Measurements from ENCODE around the gene PARVG.
A peak's percentile ranks its signal among the peaks of the same experiment; 100 is the strongest.

Gene PARVG

DNA sequence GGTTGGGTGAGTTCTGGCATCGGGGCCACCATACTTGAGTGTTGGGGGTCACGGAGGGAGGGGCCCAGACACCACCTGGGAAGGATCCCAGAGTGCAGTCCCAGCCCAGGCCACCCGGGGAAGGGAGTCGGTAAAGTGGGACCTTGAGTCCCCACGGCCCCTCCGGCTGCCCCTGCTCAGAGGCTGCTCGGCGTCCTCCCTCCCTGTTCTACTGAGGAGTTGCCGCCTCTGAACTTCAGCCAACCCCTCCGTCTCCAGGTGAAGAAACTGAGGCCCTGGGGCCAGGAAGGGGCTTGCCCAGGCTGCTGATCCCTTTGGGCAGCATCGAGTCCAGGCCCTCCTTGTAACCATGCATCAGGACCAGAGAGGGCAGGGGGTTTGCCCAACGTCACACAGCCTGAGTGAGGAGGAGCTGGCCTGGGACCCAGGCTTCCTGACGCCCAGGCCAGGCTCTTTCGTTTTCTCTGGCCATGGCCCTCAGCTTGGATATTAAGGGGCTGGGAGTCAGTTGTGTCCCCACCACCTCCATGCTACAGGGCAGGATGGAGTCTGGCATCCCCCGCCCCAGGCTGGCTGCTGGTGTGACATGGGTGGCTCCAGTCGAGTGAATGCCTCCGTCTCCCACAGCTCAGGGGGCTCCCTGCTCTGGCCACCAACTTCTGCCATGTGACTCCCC lies 1.3 kb downstream of the PARVG start:
- peak in 1 of 4 experiments; percentile 24 for DNase-seq

GRCh38 chr22:44182588-44183286 lies 2.0 kb downstream of the PARVG start:
- DNase-seq: peak in 1 of 4 experiments; percentile 20

DNA sequence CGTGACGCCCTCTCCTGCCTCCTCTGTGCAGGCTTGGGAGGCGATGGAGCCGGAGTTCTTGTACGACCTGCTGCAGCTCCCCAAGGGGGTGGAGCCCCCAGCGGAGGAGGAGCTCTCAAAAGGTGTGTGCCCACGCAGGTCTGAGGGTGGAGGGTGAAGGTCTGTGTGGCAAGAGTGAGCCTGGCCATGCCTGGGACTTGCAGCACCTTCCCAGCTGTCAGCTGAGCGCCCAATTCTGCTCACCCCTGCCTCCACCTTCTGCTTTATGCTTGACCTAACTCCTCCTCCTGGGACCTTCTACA lies 2.5 kb downstream of the PARVG start:
- no peak for DNase-seq

GRCh38 chr22:44184006-44184405 lies 3.3 kb downstream of the PARVG start:
- DNase-seq: no peak

GRCh38 chr22:44185237-44186120 lies 4.8 kb downstream of the PARVG start:
- DNase-seq: no peak

- DNase-seq: no peak
These were observed 5.4 kb downstream of the PARVG start for GRCh38 chr22:44186121-44186510.

DNA sequence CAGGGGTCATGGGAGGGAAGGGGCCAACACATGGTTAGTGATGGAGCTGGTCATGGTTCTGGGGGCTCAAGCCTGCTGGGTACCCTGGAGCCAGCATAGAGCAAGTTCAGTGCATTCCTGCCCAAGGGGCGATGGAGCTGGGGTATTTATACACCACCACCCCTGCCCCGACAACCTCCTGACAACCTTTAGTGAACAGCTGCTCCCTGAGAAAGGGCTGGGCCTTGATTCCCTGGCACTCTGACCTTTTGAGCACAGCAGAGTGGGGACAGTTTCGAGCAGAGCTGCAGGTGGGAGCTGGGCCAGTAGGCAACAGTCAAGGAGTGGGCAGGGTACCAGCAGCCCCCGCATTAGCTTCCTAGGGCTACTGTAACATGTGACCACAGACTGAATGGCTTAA lies 6.0 kb downstream of the PARVG start:
- no peak for DNase-seq

GRCh38 chr22:44187652-44188230 lies 7.0 kb downstream of the PARVG start:
- DNase-seq: no peak

DNA sequence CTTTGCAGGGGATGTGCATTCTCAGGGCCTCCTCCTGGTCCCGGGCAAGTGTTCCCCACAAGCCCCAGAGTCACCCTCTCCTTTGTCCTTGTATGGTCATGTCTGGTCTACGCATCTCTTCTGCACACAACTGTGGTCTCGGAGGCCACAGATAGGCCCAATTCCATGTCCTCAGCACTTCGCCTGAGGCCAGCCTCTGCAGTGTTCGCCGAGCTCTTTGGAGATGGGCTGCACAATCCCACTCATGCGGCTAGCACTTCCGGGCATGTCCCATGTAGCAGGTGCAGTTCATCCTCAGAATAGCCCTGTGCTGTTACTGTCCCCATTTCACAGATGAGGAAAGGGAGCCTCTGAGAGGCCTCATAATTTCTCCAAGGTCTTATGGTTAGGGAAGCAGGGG lies 7.6 kb downstream of the PARVG start:
- no peak for DNase-seq

GRCh38 chr22:44188986-44189630 lies 8.4 kb downstream of the PARVG start:
- DNase-seq: no peak

GRCh38 chr22:44190381-44190976 lies 9.8 kb downstream of the PARVG start:
- no peak for DNase-seq

- DNase-seq: no peak
These were observed 10.3 kb downstream of the PARVG start for GRCh38 chr22:44191036-44191454.

GRCh38 chr22:44192098-44192815 lies 11.5 kb downstream of the PARVG start:
- DNase-seq: peak in 2 of 4 experiments; percentile 7 to 9

- DNase-seq: no peak
These were observed 12.2 kb downstream of the PARVG start for GRCh38 chr22:44192816-44193534.

- DNase-seq: no peak
These were observed 12.8 kb downstream of the PARVG start for GRCh38 chr22:44193535-44193891.

- no peak for DNase-seq
These were observed 13.8 kb downstream of the PARVG start for GRCh38 chr22:44194569-44194968.

DNA sequence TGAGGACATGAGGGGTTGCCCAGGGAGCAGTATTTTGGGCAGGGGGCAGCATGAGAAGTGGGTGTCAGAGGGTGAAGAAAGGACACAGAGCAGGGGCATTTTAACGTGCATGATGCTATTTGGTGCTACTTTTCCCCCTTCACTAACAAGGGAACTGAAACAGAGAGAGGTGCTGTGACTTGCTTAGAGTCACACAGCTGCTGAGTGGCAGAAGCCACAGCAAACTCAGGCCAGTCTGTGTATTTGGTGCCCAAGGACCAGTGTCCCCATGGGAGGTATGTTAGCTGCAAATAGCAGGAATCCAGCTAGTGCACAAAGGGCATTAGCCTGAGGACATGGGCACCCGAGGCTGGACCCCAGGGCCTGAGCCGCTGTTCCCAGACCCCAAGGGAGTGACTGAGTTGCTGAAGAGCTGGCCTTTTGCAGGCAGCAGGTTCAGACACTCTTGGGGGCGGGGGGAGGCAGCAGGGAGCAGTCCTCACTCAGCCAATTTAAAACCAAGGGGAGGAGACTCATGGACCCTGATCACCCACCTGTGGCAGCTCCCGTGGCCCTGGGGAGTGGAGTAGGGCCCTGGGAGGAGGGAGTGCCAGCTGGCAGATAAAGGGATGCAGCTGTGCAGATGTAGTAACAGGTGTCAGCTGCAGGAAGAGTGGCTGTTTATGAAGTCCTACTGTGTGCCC lies 14.6 kb downstream of the PARVG start:
- no peak for DNase-seq

DNA sequence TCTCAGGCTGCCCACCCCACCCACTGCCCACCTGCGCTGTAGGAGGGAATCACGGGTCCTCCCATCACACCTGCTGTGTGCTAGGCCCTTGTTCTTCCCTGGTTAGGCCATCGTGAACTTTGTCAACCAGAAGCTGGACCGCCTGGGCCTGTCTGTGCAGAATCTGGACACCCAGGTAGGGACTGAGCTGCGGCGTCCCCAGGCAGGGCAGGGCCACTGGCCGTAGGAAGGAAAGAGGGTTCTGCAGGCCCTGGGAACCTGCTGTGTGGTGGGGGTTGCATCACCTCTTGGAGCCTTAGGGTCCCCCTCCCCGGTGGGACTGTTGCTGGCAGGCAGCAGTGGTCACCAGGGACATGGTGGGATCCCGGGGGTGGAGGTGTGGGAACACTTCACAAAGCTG lies 15.5 kb downstream of the PARVG start:
- no peak for DNase-seq

DNA sequence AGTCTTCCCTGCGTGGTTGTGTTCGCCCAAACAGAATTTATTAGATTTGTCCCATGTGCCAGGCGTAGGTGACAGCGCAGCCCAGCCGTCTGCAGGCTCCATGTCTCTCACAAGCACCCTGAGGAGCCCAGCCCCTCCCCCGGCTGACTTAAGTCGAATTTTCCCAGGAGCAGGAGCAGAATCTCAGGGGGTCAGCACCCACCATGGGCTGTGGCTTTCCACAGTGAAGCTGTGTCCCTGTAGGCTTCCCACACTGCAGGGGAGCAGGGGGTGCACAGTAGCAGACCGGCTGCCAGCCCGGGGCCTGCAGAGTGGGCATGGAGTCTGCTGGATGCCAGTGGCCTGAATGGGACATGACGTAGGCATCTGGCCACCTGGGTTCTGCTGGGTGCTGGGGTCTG lies 16.0 kb downstream of the PARVG start:
- no peak for DNase-seq

GRCh38 chr22:44197271-44197670 lies 16.5 kb downstream of the PARVG start:
- DNase-seq: no peak

GRCh38 chr22:44199164-44199563 lies 18.4 kb downstream of the PARVG start:
- DNase-seq: no peak
